Astrocyte (in vitro differentiated cells and primary cell): Measurements from ENCODE around the gene INPP4B. TPM values are rescaled to one million over a fixed set of nuclear protein-coding genes. Genes with fewer than 3 reads are reported as not detected.

Experiments
- DNase-seq: peaks from one replicate; pipeline ENCODE4 v3.0.0-alpha.2; 2010; ENCODE audit warnings: low read depth
- FAIRE-seq: peaks from 2 replicates; lab custom pipeline; 2011; peaks lifted over from hg19 to GRCh38; lab: Jason Lieb, UNC
- H2AFZ ChIP-seq: 2 replicates; pipeline ENCODE4 v1.6.0; 2012; ENCODE audit warnings: low read depth, low read length, inconsistent platforms
- H3K27ac ChIP-seq: 2 replicates; pipeline ENCODE4 v1.5.1; 2011; ENCODE audit warnings: low read depth, low read length, inconsistent platforms
- H3K27me3 ChIP-seq: 2 replicates; pipeline ENCODE4 v1.6.0; 2011; ENCODE audit warnings: low read length, inconsistent platforms; ENCODE audit not compliant: insufficient read depth
- H3K36me3 ChIP-seq: 2 replicates; pipeline ENCODE4 v1.5.1; 2011; ENCODE audit warnings: low read length, inconsistent platforms; ENCODE audit not compliant: insufficient read depth
- H3K4me1 ChIP-seq: 2 replicates; pipeline ENCODE4 v1.5.1; 2011; ENCODE audit warnings: low read length, inconsistent platforms; ENCODE audit not compliant: insufficient read depth
- H3K4me2 ChIP-seq: 2 replicates; pipeline ENCODE4 v1.6.0; 2012; ENCODE audit warnings: low read length, inconsistent platforms
- H3K4me3 ChIP-seq: 2 replicates; pipeline ENCODE4 v1.5.1; 2011; ENCODE audit warnings: low read depth, mild to moderate bottlenecking, low read length, inconsistent platforms; ENCODE audit not compliant: insufficient read depth
- H3K79me2 ChIP-seq: 2 replicates; pipeline ENCODE4 v1.6.0; 2012; ENCODE audit warnings: mild to moderate bottlenecking, low read length, inconsistent platforms; ENCODE audit not compliant: insufficient read depth
- H3K9ac ChIP-seq: 2 replicates; pipeline ENCODE4 v1.6.0; 2012; ENCODE audit warnings: mild to moderate bottlenecking, low read length, inconsistent platforms
- H3K9me3 ChIP-seq: 2 replicates; pipeline ENCODE4 v1.5.1; 2012; ENCODE audit warnings: low read depth, mild to moderate bottlenecking, low read length, inconsistent platforms; ENCODE audit not compliant: insufficient read depth
- H4K20me1 ChIP-seq: 2 replicates; pipeline ENCODE4 v1.6.0; 2012; ENCODE audit warnings: low read length, inconsistent platforms; ENCODE audit not compliant: insufficient read depth
- H3K27ac Mint-ChIP-seq: one replicate; pipeline ENCODE4 v1.8.0; 2021; ENCODE audit warnings: mild to moderate bottlenecking, mixed read lengths; ENCODE audit not compliant: unreplicated experiment
- H3K27me3 Mint-ChIP-seq: one replicate; pipeline ENCODE4 v1.8.0; 2021; ENCODE audit warnings: low read depth, mixed read lengths; ENCODE audit not compliant: unreplicated experiment
- H3K36me3 Mint-ChIP-seq: one replicate; pipeline ENCODE4 v1.8.0; 2021; ENCODE audit warnings: low read depth, mixed read lengths; ENCODE audit not compliant: unreplicated experiment
- H3K4me1 Mint-ChIP-seq: one replicate; pipeline ENCODE4 v1.8.0; 2021; ENCODE audit warnings: low read depth, mixed read lengths; ENCODE audit not compliant: unreplicated experiment
- H3K4me3 Mint-ChIP-seq: one replicate; pipeline ENCODE4 v1.8.0; 2021; ENCODE audit warnings: mild to moderate bottlenecking, moderate library complexity, mixed read lengths; ENCODE audit not compliant: unreplicated experiment
- H3K9me3 Mint-ChIP-seq: one replicate; pipeline ENCODE4 v1.8.0; 2021; ENCODE audit warnings: mild to moderate bottlenecking, mixed read lengths; ENCODE audit not compliant: unreplicated experiment
- EZH2 ChIP-seq: IDR thresholded peaks from 2 replicates; pipeline ENCODE4 v1.6.1; 2012; ENCODE audit warnings: mild to moderate bottlenecking, low read length, inconsistent platforms; ENCODE audit not compliant: insufficient read depth
- total RNA-seq: library from RNA; stranded (reverse); gene quantifications from 2 replicates; pipeline ENCODE4 v1.2.1, GENCODE V29; 2021
- TF ChIP-seq, protein P1 (sequence below): IDR thresholded peaks from 2 replicates; pipeline ENCODE4 v1.5.1; 2011; ENCODE audit warnings: low read depth, mild to moderate bottlenecking, inconsistent platforms, low read length, moderate library complexity; ENCODE audit not compliant: insufficient read depth

INPP4B gene
- total RNA-seq, 1 donor from 2014 or later, result 2.8 TPM

DNA sequence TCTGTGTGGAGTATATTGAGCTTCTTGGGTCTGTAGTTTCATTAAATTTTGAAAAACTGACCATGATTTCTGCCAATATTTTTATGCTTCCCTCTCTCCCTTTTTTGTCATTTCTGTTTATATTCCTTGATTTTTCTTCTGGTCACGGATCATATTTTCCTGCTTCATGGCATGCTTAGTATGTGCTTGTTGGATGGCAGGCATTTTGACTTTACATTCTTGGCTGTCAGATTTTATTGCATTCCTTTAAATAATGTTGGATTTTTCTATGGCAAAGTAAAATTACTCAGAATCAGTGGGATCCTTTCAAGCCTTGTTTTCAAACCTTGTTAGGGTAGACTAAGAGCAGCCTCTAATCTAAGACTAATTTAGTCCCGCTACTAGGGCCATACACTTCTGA is 677.9 kb downstream of the INPP4B start:
- H3K27ac ChIP-seq, result no peak overlapping the region
- Mint-ChIP-seq H3K36me3 (no peaks in the 10 kb centered on the region), H3K4me3 (no peak overlapping the region), H3K27ac (no peak overlapping the region), H3K4me1 (no peaks in the 10 kb centered on the region), H3K9me3 (no peaks in the 10 kb centered on the region), H3K27me3 (no peaks in the 10 kb centered on the region)
- no peaks in the 10 kb centered on the region for H4K20me1 ChIP-seq
- H2AFZ ChIP-seq, result no peak overlapping the region
- no peak for DNase-seq
- H3K36me3 ChIP-seq, result no peaks in the 10 kb centered on the region
- TF ChIP-seq, protein P1, sequence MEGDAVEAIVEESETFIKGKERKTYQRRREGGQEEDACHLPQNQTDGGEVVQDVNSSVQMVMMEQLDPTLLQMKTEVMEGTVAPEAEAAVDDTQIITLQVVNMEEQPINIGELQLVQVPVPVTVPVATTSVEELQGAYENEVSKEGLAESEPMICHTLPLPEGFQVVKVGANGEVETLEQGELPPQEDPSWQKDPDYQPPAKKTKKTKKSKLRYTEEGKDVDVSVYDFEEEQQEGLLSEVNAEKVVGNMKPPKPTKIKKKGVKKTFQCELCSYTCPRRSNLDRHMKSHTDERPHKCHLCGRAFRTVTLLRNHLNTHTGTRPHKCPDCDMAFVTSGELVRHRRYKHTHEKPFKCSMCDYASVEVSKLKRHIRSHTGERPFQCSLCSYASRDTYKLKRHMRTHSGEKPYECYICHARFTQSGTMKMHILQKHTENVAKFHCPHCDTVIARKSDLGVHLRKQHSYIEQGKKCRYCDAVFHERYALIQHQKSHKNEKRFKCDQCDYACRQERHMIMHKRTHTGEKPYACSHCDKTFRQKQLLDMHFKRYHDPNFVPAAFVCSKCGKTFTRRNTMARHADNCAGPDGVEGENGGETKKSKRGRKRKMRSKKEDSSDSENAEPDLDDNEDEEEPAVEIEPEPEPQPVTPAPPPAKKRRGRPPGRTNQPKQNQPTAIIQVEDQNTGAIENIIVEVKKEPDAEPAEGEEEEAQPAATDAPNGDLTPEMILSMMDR, result no peak
- TF ChIP-seq EZH2, result no peak
- FAIRE-seq, result no peak
- no peaks in the 10 kb centered on the region for H3K27me3 ChIP-seq
- no peak overlapping the region for H3K4me2 ChIP-seq
- H3K9me3 ChIP-seq, result no peaks in the 10 kb centered on the region
- H3K4me1 ChIP-seq, result no peaks in the 10 kb centered on the region
- no peak overlapping the region for H3K4me3 ChIP-seq
- no peaks in the 10 kb centered on the region for H3K79me2 ChIP-seq
- no peak overlapping the region for H3K9ac ChIP-seq

DNA sequence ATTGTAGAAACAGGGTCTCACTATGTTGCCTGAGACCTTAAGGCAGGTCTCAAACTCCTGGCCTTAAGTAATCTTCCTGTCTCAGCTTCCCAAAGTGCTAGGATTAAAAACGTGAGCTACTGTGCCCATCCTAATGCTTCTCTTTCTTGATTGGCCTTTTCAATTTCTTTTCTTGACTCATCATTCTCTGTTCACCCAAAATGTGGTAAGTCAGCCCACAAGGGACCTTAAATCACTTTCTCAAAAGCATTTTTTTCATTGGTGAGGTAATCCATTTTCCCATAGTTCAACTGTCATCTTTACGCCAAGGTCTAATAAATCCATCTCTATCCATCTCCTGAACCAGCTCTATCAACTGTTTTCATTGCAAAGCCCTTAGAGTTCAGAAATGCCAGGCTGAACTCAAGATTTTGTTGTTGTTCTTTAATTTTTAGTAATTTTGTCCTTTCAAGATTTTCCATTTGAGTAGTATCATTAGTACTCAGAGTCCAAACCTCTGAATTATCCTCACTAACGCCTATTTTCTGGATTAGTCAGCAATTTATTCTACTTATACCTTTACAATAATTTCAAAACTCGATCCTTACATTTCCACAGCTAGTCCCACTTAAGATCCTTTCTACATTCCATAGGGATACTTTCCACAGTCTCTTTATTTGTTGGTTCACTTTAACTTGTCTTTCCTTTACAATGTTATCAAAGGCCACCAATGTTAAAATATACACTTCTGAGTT is 681.2 kb downstream of the INPP4B start:
- Mint-ChIP-seq H3K36me3 (no peaks in the 10 kb centered on the region), H3K4me1 (peaks cover 7% of the 10 kb centered on the region), H3K27me3 (no peaks in the 10 kb centered on the region), H3K4me3 (no peak overlapping the region), H3K9me3 (no peaks in the 10 kb centered on the region), H3K27ac (no peak overlapping the region)
- H3K4me1 ChIP-seq, result no peaks in the 10 kb centered on the region
- no peaks in the 10 kb centered on the region for H3K79me2 ChIP-seq
- H3K4me3 ChIP-seq, result no peak overlapping the region
- H3K9ac ChIP-seq, result no peak overlapping the region
- no peak for TF ChIP-seq EZH2
- TF ChIP-seq, protein P1, result no peak
- no peak overlapping the region for H2AFZ ChIP-seq
- DNase-seq (no peak), FAIRE-seq (no peak)
- no peaks in the 10 kb centered on the region for H3K9me3 ChIP-seq
- H3K27ac ChIP-seq, result no peak overlapping the region
- no peaks in the 10 kb centered on the region for H3K36me3 ChIP-seq
- H3K4me2 ChIP-seq, result no peak overlapping the region
- no peaks in the 10 kb centered on the region for H4K20me1 ChIP-seq
- H3K27me3 ChIP-seq, result no peaks in the 10 kb centered on the region

DNA sequence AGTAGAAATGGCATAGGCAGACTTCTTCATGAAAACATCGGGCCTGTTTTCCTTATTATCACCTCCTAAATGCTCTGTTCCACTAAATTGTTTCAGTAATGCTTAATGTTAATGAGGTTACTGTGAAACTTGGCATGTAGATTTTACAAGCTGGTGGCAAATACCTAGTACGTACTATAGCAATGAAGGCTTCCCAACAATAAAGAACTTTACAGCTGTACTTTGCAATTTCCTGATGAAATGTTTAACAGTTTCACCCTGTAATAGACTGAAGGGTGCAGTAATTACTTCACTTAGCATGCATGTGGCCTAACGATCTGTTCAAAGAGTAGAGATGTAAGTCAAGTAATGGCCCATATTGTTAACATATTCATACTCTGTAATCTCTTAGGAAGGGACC is 685.0 kb downstream of the INPP4B start:
- no peaks in the 10 kb centered on the region for H4K20me1 ChIP-seq
- H3K9me3 ChIP-seq, result no peaks in the 10 kb centered on the region
- no peak overlapping the region for H3K9ac ChIP-seq
- TF ChIP-seq EZH2, result no peak
- TF ChIP-seq, protein P1, result no peak
- no peak overlapping the region for H3K4me2 ChIP-seq
- Mint-ChIP-seq H3K27me3 (no peaks in the 10 kb centered on the region), H3K27ac (no peak overlapping the region), H3K36me3 (no peaks in the 10 kb centered on the region), H3K9me3 (no peaks in the 10 kb centered on the region), H3K4me1 (peaks cover 9% of the 10 kb centered on the region), H3K4me3 (no peak overlapping the region)
- DNase-seq (no peak), FAIRE-seq (no peak)
- no peak overlapping the region for H3K27ac ChIP-seq
- H3K27me3 ChIP-seq, result no peaks in the 10 kb centered on the region
- H2AFZ ChIP-seq, result no peak overlapping the region
- no peak overlapping the region for H3K4me3 ChIP-seq
- H3K4me1 ChIP-seq, result no peaks in the 10 kb centered on the region
- peaks cover 2% of the 10 kb centered on the region for H3K36me3 ChIP-seq
- H3K79me2 ChIP-seq, result no peaks in the 10 kb centered on the region
